HG02885 (cell line): ENCODE data around the gene PSME3.
"Not testable (repeated sequence)": the region's sequence is repeated elsewhere in the genome, so short reads cannot be mapped to it uniquely, and the experiment has no call there.

Experiments used
- ATAC-seq: cut with Tn5 transposase; IDR thresholded peaks from one replicate; pipeline ENCODE4 v1.9.1; 2021; ENCODE audit warnings: mild to moderate bottlenecking; ENCODE audit not compliant: unreplicated experiment, poor library complexity

PSME3 gene

DNA sequence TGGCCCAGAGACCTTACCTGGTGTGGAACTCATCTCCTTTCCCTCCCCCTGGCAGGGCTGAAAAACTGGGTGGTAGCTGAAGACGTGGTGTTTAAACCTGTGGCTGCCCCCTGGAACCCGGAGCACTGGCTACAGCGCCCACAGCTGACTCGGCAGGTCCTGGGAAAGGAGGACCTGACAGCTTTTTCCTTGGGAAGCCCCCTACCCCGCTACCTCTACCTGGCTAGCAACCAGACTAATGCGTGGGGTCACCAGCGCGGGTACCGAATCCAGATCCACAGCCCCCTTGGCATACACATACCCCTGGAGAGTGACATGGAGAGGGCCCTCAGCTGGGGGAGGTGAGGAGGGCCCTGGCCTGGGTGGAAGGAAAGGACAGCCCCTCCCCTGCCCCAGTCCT is 15.8 kb downstream of the PSME3 start:
- ATAC-seq, result no peak

DNA sequence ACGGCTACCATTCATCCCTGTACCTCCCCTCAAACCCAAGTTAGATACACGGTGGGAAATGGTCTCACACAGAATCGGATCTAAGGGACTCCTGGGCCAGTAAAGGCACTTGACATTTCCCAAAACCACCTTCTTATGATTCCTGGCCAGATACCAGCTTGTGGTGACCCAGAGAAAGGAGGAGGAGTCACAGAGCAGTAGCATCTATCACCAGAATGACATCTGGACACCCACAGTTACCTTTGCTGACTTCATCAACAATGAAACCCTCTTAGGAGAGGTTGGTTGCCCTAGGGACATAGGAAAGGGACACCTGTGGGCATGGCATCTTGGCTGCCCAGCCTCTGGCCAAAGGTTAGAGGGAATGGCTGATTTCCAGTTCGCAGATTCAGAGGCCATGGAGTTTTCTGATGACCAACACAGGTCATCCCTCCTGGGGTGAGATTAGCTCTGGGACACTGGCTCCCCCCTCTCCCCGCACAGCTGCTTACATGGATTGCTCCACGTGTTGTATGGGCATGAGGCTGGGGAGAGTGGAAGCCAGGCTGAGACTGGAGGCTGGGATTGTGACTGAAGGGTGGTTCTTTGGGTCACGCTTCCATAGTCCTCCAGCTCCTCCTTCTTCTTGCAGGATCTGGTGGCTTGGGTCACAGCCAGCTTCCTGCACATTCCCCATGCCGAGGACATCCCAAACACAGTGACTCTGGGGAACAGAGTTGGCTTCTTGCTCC is 16.4 kb downstream of the PSME3 start:
- no peak for ATAC-seq

DNA sequence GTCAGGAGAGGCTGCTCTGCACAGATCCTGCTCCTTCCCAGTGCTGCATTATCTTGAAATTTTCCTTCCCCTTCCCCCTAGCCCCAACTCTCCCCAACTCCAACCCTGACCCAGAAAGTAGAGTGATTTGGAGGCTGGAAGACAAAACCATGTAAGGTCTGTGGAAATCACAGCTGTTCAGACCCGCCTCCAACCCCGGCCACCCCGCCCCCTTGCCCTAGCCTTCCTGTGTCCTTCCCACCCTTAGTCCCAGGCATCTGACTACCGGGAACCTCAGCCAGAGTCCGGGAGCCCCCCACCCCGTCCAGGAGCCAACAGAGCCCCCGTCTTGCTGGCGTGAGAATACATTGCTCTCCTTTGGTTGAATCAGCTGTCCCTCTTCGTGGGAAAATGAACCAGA is 17.8 kb downstream of the PSME3 start, which contains the start of gene AOC3:
Gene AOC3, plus strand, starts transcription at position 246 of the 400 bp plus-strand sequence. Its CDS starts 145 bp downstream, at position 391.
- ATAC-seq, result no peak

DNA sequence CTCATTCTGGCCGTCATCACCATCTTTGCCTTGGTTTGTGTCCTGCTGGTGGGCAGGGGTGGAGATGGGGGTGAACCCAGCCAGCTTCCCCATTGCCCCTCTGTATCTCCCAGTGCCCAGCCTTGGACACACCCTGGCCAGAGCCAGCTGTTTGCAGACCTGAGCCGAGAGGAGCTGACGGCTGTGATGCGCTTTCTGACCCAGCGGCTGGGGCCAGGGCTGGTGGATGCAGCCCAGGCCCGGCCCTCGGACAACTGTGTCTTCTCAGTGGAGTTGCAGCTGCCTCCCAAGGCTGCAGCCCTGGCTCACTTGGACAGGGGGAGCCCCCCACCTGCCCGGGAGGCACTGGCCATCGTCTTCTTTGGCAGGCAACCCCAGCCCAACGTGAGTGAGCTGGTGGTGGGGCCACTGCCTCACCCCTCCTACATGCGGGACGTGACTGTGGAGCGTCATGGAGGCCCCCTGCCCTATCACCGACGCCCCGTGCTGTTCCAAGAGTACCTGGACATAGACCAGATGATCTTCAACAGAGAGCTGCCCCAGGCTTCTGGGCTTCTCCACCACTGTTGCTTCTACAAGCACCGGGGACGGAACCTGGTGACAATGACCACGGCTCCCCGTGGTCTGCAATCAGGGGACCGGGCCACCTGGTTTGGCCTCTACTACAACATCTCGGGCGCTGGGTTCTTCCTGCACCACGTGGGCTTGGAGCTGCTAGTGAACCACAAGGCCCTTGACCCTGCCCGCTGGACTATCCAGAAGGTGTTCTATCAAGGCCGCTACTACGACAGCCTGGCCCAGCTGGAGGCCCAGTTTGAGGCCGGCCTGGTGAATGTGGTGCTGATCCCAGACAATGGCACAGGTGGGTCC is 18.4 kb downstream of the PSME3 start:
- ATAC-seq, result not testable (repeated sequence)

DNA sequence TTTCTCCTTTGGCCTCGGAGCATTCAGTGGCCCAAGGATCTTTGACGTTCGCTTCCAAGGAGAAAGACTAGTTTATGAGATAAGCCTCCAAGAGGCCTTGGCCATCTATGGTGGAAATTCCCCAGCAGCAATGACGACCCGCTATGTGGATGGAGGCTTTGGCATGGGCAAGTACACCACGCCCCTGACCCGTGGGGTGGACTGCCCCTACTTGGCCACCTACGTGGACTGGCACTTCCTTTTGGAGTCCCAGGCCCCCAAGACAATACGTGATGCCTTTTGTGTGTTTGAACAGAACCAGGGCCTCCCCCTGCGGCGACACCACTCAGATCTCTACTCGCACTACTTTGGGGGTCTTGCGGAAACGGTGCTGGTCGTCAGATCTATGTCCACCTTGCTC is 19.2 kb downstream of the PSME3 start:
- no peak for ATAC-seq

DNA sequence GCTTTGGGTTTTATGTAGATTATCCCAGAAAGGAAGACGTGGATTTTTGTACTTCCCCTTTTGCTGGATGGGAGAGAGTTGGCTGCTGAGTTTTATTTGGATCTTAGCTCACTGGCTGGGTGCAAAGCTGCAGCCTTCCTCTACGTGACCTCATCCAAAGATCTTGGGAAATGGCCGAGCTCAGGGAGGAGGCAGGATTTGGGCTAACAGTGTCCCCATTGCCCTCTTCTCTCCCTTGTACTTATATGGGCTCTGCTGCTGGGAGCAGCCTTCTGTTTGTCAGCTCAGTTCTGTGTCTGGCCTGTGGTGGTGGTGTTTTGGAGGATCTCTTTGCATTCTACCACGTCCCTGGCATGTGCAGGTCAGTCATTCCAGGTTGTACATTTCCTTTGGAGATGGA is 19.8 kb downstream of the PSME3 start:
- no peak for ATAC-seq

DNA sequence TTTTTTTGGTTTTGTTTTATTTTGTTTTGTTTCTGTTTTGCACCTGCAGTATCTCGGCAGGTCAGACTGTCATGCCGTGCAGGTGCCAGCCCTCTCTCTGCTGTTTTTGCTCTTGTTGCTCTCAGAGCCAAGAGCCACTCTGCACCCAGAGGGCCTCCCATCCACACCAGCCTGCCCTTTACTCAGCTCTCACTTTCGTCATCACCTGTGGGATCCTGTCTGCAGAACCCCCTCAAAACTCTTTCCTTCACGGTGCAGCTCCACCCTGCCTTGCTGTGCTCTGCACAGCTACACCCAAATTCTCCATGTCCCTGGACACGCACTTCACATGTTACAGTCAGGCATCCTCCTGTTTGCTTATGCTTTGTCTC is 20.4 kb downstream of the PSME3 start:
- ATAC-seq, result no peak

DNA sequence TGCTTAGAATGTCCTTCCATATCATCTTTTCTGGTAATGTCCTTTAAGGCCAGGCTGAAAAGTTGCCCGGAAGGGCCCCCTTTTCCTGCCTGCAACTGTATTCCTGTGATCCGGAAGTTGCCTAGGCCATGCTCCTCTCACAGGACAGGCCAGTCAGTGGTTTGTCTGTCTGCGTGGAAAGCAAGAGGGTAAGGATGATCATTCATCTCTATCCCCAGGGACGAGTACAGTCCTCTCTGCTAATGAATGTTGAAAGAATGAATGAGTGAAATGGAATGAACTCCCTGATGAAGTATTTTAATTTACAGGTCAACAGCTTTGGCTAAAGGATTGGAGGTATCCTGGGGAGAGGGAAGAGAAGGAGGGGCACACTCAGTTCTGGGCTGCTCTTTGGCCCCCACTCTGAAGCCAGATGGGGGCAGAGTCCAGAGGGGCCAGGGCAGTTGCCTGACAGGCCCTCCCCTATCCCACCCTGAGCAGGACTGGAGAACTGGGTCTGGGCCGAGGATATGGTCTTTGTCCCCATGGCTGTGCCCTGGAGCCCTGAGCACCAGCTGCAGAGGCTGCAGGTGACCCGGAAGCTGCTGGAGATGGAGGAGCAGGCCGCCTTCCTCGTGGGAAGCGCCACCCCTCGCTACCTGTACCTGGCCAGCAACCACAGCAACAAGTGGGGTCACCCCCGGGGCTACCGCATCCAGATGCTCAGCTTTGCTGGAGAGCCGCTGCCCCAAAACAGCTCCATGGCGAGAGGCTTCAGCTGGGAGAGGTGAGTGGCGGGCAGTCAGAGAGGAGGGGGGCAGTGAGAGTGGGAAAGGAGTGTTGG is 21.0 kb downstream of the PSME3 start:
- ATAC-seq, result no peak

DNA sequence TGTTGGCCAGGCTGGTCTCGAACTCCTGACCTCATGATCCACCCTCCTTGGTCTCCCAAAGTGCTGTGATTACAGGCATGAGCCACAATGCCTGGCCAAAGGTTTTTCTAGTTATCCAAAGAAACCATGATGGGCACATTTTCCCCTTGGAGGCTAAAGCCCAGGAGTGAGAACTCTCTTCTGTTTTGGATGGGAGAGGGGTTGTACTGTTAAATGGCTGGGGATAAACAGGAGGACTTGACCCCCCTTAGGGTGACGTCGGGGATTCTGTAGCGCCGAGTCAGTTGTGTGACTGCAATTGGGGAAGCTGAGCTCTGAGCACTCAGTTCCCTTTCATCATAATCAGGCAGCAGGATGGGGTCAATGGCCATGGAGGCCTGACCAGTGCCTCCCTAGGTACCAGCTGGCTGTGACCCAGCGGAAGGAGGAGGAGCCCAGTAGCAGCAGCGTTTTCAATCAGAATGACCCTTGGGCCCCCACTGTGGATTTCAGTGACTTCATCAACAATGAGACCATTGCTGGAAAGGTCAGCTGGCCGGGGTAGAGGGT is 21.9 kb downstream of the PSME3 start:
- ATAC-seq, result no peak

DNA sequence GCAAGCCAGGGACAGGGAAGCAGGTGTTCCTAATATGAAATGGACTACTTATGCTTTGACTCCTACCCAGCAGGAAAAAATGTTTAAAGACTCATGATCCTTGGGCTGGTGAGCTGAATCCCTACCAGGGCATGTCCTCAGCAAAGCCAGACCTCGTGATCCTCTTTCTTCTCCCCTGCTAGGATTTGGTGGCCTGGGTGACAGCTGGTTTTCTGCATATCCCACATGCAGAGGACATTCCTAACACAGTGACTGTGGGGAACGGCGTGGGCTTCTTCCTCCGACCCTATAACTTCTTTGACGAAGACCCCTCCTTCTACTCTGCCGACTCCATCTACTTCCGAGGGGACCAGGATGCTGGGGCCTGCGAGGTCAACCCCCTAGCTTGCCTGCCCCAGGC is 22.9 kb downstream of the PSME3 start:
- ATAC-seq, result not testable (repeated sequence)

DNA sequence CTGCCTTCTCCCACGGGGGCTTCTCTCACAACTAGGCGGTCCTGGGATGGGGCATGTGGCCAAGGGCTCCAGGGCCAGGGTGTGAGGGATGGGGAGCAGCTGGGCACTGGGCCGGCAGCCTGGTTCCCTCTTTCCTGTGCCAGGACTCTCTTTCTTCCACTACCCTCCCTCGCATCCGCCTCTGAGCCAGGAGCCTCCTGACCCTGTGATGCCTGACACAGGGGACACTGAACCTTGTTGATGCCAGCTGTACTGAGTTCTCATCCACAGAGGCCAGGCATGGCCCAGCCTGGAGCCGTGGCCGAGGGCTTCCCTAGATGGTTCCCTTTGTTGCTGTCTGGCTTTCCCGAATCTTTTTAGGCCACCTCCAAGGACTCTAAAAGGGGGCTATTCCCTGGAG is 23.3 kb downstream of the PSME3 start:
- ATAC-seq, result not testable (repeated sequence)

DNA sequence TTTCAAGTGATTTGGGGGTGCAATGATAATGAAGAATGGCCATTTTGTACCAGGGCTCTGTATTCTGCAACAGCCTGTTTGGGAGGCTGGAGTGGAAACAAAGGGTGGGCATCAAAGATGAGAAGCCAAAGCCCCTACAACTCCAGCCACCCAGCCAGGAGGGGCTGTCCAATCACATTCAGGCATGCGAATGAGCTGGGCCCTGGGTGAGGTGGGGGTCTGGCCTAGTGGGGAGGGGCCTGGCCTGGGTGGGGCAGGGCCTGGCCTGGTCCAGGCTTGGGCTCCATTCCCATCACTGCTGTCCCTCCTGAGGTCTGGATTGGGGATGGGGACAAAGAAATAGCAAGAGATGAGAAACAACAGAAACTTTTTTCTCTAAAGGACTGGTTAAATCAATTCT is 24.2 kb downstream of the PSME3 start:
- ATAC-seq, result no peak

DNA sequence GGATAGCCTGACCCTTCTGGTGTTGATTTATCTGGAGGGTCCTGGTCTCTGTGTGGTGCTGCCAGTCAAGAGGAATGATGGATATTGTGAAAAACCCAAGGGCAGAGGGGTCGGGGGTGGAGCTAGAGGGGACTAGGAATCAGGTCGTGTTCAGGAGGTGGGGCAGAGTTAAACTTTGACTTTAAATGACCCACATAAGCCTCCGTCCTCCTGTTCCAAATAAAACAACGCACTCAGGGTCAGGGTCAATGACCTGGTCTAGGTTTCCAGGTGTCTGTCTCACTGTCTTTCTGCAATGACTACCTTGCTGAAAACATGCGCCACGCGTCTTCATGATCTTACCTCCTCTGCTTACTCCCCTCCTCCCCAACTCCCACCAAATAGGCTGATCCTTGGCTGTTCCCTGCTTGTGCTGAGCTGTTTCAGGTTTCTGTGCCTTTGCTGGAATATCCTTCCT is 32.5 kb downstream of the PSME3 start:
- ATAC-seq, result no peak

DNA sequence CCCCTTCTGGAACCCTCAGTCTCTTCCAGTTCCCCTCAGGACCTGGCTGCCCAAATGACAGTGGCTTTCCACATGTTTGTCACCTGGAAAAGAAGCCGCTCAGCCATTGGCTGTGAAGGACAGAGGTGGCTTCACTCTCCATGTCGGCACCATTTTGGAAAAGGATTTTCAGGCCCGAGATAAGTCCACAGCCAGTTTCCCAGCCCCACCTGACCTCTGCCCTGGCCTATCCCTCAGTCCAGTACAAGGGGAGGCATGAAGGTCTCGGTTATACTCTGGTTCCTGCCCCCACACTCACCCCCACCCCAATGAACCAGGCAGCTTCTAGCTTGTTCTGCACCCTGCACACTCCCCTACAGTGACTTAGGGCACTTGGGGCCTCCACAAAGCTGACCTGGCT is 33.0 kb downstream of the PSME3 start:
- ATAC-seq, result no peak

DNA sequence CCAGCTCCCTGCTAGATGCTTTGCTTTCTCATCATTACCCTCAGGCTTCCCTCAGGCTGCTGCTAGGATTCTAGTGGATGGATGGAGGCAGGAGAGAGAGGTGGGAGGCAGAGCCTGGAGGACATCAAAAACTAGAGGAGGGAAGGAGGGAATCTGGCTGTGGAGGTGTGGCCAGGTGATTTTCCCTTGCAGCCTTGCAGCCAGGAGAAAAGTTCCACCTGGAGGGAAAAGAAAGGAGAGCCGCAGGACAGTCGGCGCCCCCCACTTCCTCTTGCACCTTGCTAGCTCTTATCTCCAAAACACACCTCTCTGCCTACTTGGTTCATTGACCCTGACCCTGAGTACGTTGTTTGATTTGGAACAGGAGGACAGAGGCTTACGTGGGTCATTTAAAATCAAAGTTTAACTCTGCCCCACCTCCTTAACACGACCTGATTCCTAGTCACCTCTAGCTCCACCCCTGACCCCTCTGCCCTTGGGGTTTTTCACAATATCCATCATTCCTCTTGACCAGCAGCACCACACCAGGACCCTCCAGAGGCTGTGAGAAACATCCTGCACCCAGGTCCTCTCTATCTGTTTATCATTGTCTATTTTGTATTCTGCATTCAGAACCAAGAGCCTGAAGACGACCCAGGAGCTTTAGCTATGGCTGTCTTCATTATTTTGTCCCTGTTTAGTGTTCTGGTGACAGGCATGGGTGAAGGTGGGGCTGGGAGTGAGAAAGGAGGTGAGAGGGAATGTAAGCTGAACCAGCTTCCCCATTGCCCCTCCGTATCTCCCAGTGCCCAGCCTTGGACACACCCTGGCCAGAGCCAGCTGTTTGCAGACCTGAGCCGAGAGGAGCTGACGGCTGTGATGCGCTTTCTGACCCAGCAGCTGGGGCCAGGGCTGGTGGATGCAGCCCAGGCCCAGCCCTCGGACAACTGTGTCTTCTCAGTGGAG is 33.7 kb downstream of the PSME3 start:
- no peak for ATAC-seq

DNA sequence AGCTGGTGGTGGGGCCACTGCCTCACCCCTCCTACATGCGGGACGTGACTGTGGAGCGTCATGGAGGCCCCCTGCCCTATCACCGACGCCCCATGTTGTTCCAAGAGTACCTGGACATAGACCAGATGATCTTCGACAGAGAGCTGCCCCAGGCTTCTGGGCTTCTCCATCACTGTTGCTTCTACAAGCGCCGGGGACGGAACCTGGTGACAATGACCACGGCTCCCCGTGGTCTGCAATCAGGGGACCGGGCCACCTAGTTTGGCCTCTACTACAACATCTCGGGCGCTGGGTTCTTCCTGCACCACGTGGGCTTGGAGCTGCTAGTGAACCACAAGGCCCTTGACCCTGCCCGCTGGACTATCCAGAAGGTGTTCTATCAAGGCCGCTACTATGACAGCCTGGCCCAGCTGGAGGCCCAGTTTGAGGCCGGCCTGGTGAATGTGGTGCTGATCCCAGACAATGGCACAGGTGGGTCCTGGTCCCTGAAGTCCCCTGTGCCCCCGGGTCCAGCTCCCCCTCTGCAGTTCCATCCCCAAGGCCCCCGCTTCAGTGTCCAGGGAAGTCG is 34.6 kb downstream of the PSME3 start:
- not testable (repeated sequence) for ATAC-seq

DNA sequence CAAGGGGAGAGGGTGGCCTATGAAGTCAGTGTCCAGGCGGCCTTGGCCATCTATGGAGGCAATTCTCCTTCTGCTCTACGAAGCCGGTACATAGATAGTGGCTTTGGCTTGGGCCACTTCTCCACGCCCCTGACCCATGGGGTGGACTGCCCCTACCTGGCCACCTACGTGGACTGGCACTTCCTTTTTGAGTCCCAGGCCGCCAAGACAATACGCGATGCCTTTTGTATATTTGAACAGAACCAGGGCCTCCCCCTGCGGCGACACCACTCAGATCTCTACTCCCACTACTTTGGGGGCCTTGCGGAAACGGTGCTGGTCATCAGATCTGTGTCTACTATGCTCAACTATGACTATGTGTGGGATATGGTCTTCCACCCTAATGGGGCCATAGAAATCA is 35.1 kb downstream of the PSME3 start:
- ATAC-seq, result no peak

DNA sequence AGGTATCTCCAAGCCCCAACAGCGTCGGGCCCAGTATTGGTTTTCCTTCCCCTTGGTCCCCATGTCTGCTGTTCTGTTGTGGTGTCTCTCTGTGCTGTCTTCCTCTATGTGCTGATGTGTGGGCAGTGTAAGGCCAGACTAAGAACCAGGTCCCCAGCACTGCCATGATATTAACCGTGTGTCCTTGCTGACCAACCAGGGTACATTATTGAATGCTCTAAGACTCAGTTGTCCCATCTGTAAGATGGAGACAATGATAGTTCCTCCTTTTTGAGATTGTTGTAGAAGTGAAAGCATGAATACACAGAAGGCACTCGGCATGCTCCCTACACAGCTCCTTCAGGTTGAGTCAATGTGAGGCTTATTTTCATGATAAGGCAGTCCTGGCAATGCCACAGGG is 38.5 kb downstream of the PSME3 start:
- no peak for ATAC-seq
